ENCODE results near the gene IL32. TPM values are rescaled to one million over a fixed set of nuclear protein-coding genes. Genes with fewer than 3 reads are reported as not detected.
"Not testable (repeated sequence)": the region's sequence is repeated elsewhere in the genome, so short reads cannot be mapped to it uniquely, and the experiment has no call there.

IL32 gene
- total RNA-seq, 4 donors from 2014 or later = 21.9 to 720 (median 492) TPM

GRCh38 chr16:3074860-3075522 lies 9.6 kb downstream of the IL32 start:
- TF ChIP-seq POLR2AphosphoS5 (IDR thresholded peaks at IDR 0.05) (no peak), POLR2A (IDR thresholded peaks at IDR 0.05) (no peak), CTCF (IDR thresholded peaks at IDR 0.05) (no peak), EP300 (IDR thresholded peaks at IDR 0.05; ENCODE audit: low read depth) (no peak)
- Histone ChIP-seq H3K4me1 (peaks cover 0 to 7% (median 1%) of the 10 kb centered on the region in 4 donors), H3K27me3 (no peaks in the 10 kb centered on the region), H3K27ac (peak overlapping the region; percentile 44 to 62 (median 61)), H3K9me3 (no peaks in the 10 kb centered on the region), H3K36me3 (no peaks in the 10 kb centered on the region), H3K4me3 (no peak overlapping the region)
- WGBS, 2 donors (ENCODE audit: low coverage in 1 of 2) = 48 to 59% methylated on average over 6 to 9 of the region's 9 CpGs
- peak; percentile 63 for DNase-seq
- in situ Hi-C loops (cut with MboI; ENCODE audit: low pct_ligation_motif_present in 1 of 4, low pct_unique_long_range_greater_than_20kb in 1 of 4, low sequenced_read_pairs in 3 of 4) = no loop called here
- intact Hi-C loops (cut with DNase I; ENCODE audit: low total_unique reads) = no loop called here

GRCh38 chr16:3075523-3075915 lies 10.1 kb downstream of the IL32 start:
- no peak for DNase-seq
- Histone ChIP-seq H3K4me1 (peaks cover 0 to 7% (median 1%) of the 10 kb centered on the region in 4 donors), H3K36me3 (no peaks in the 10 kb centered on the region), H3K27me3 (no peaks in the 10 kb centered on the region), H3K27ac (peak overlapping the region; percentile 44 to 62 (median 61)), H3K4me3 (no peak overlapping the region), H3K9me3 (no peaks in the 10 kb centered on the region)
- intact Hi-C loops (cut with DNase I; ENCODE audit: low total_unique reads) = no loop called here
- in situ Hi-C loops (cut with MboI; ENCODE audit: low pct_ligation_motif_present in 1 of 4, low pct_unique_long_range_greater_than_20kb in 1 of 4, low sequenced_read_pairs in 3 of 4) = no loop called here
- TF ChIP-seq CTCF (IDR thresholded peaks at IDR 0.05) (no peak), EP300 (IDR thresholded peaks at IDR 0.05; ENCODE audit: low read depth) (no peak), POLR2AphosphoS5 (IDR thresholded peaks at IDR 0.05) (no peak), POLR2A (IDR thresholded peaks at IDR 0.05) (no peak)
- 33% methylated on average over 6 of the region's 10 CpGs; no CpG with 5 or more reads in 1 of the 2 donors for whole genome bisulfite sequencing, 2 donors (ENCODE audit: low coverage in 1 of 2)

DNA sequence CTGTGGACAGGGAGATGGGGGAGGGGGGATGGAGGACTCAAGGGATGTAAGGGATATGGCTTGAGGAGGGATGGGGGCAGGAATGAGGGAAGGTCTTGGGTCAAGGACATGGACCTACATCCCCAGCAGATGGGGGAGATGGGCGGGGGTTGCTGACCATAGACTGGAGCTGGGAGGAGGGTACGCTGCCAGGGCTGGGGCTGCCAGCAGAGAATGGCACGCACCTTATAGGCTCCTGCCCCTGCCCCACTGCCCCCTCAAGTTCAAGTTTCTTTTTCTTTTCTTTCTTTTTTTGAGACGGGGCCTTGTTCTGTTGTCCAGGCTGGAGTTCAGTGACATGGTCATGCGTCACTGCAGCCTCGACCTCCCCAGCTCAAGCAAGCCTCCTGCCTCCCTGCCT lies 10.5 kb downstream of the IL32 start:
- in situ Hi-C loops (cut with MboI; ENCODE audit: low pct_ligation_motif_present in 1 of 4, low pct_unique_long_range_greater_than_20kb in 1 of 4, low sequenced_read_pairs in 3 of 4); H3K4me3 ChIP-seq; H3K36me3 ChIP-seq; H3K27me3 ChIP-seq; H3K4me1 ChIP-seq; intact Hi-C loops (cut with DNase I; ENCODE audit: low total_unique reads); DNase-seq; H3K9me3 ChIP-seq: not testable (repeated sequence)
- peak overlapping the region; percentile 56 to 62 (median 61) for H3K27ac ChIP-seq
- WGBS, 2 donors (ENCODE audit: low coverage in 1 of 2) = 76 to 78% methylated on average over 3 to 6 of the region's 6 CpGs

GRCh38 chr16:3076577-3076976 lies 11.1 kb downstream of the IL32 start:
- no peaks in the 10 kb centered on the region for H3K36me3 ChIP-seq
- no peak overlapping the region for H3K4me3 ChIP-seq
- 82% methylated on average over 6 of the region's 6 CpGs; no CpG with 5 or more reads in 1 of the 2 donors for WGBS, 2 donors (ENCODE audit: low coverage in 1 of 2)
- peak overlapping the region; percentile 56 to 62 (median 61) for H3K27ac ChIP-seq
- peaks cover 0 to 7% (median 1%) of the 10 kb centered on the region in 4 donors for H3K4me1 ChIP-seq
- H3K9me3 ChIP-seq = no peaks in the 10 kb centered on the region
- intact Hi-C loops (cut with DNase I; ENCODE audit: low total_unique reads) = no loop called here
- TF ChIP-seq POLR2A (IDR thresholded peaks at IDR 0.05) = no peak
- no peak for TF ChIP-seq POLR2AphosphoS5 (IDR thresholded peaks at IDR 0.05)
- TF ChIP-seq CTCF (IDR thresholded peaks at IDR 0.05) = no peak
- no peak for TF ChIP-seq EP300 (IDR thresholded peaks at IDR 0.05; ENCODE audit: low read depth)
- no peaks in the 10 kb centered on the region for H3K27me3 ChIP-seq
- DNase-seq = no peak
- in situ Hi-C loops (cut with MboI; ENCODE audit: low pct_ligation_motif_present in 1 of 4, low pct_unique_long_range_greater_than_20kb in 1 of 4, low sequenced_read_pairs in 3 of 4) = no loop called here

DNA sequence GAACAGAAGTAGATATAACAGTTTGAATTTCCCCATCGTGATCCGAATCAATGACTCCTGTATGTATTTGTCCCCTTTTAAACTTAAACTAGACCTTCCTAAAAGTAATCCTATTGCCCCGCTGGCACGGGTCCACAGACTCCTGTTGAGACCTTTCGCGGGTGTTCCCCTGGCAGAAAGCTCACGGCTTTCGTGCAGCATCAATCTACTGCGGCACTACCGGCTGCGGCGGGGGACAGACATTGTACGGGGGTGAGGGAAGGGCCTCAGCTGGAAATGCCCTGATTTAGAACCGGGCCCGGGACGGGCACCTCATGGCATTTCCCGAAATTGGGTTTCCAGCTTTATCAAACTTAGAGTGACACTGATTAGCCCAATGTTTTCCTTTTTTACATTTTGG lies 14.6 kb downstream of the IL32 start:
- H3K27ac ChIP-seq = no peak overlapping the region
- TF ChIP-seq EP300 (IDR thresholded peaks at IDR 0.05; ENCODE audit: low read depth) (no peak), CTCF (IDR thresholded peaks at IDR 0.05) (no peak)
- no peaks in the 10 kb centered on the region for H3K36me3 ChIP-seq
- H3K4me3 ChIP-seq = no peak overlapping the region
- H3K9me3 ChIP-seq = no peaks in the 10 kb centered on the region
- 84 to 90% methylated on average over 13 to 17 of the region's 17 CpGs for WGBS, 2 donors (ENCODE audit: low coverage in 1 of 2)
- DNase-seq = no peak
- no peaks in the 10 kb centered on the region for H3K27me3 ChIP-seq
- intact Hi-C loops (cut with DNase I; ENCODE audit: low total_unique reads) (no loop called here), in situ Hi-C loops (cut with MboI; ENCODE audit: low pct_ligation_motif_present in 1 of 4, low pct_unique_long_range_greater_than_20kb in 1 of 4, low sequenced_read_pairs in 3 of 4) (no loop called here)
- peaks cover 0 to 6% (median 1%) of the 10 kb centered on the region in 4 donors for H3K4me1 ChIP-seq

GRCh38 chr16:3081957-3082356 lies 16.5 kb downstream of the IL32 start:
- H3K27ac ChIP-seq; H3K9me3 ChIP-seq; in situ Hi-C loops (cut with MboI; ENCODE audit: low pct_ligation_motif_present in 1 of 4, low pct_unique_long_range_greater_than_20kb in 1 of 4, low sequenced_read_pairs in 3 of 4); H3K36me3 ChIP-seq; DNase-seq; intact Hi-C loops (cut with DNase I; ENCODE audit: low total_unique reads); H3K4me3 ChIP-seq; H3K4me1 ChIP-seq; H3K27me3 ChIP-seq: not testable (repeated sequence)
- WGBS, 2 donors (ENCODE audit: low coverage in 1 of 2) = 75 to 82% methylated on average over 6 to 11 of the region's 13 CpGs

GRCh38 chr16:3083408-3083807 lies 18.0 kb downstream of the IL32 start:
- DNase-seq = not testable (repeated sequence)

More at GRCh38 chr16:3083408-3083807, 18.0 kb downstream of the IL32 start:
- H3K27ac ChIP-seq; H3K27me3 ChIP-seq; H3K36me3 ChIP-seq; H3K9me3 ChIP-seq; H3K4me3 ChIP-seq; H3K4me1 ChIP-seq; intact Hi-C loops (cut with DNase I; ENCODE audit: low total_unique reads); in situ Hi-C loops (cut with MboI; ENCODE audit: low pct_ligation_motif_present in 1 of 4, low pct_unique_long_range_greater_than_20kb in 1 of 4, low sequenced_read_pairs in 3 of 4): not testable (repeated sequence)
- 93 to 96% methylated on average over 3 to 8 of the region's 8 CpGs for WGBS, 2 donors (ENCODE audit: low coverage in 1 of 2)
